A673 (cell line): Measurements from ENCODE around the gene HYCC2. TPM values are rescaled to one million over a fixed set of nuclear protein-coding genes. Genes with fewer than 3 reads are reported as not detected.

ENCODE experiments used
- BruUV-seq: library from RNA; stranded (reverse); fragments of 400-500 nt; replicated peaks from 2 replicates; lab custom pipeline; 2021; lab: Mats Ljungman, UMichigan
- CTCF ChIA-PET: fragments of 300-600 bp; sonication (Branson Sonifier 250); formaldehyde crosslinking; loops from one replicate; lab custom pipeline; 2022; ENCODE audit warnings: antibody characterized with exemption; lab: Charles Lee
- POLR2A ChIA-PET: fragments of 300-600 bp; sonication (Branson Sonifier 250); formaldehyde crosslinking; loops from one replicate; lab custom pipeline; 2022; ENCODE audit warnings: antibody characterized with exemption; ENCODE audit not compliant: low non-redundant PET; lab: Charles Lee
- DNase-seq: peaks from one replicate; pipeline ENCODE4 v3.0.0-alpha.2; 2015; ENCODE audit warnings: low spot score
- H3K27ac ChIP-seq: fragments of 200-600 bp; sonication (generic); 2 replicates; pipeline ENCODE4 v1.5.1; 2016; ENCODE audit warnings: mixed run types, low read depth, mild to moderate bottlenecking, mixed read lengths, antibody characterized with exemption, low read length; ENCODE audit not compliant: poor library complexity, severe bottlenecking
- H3K27me3 ChIP-seq: fragments of 200-600 bp; sonication (generic); replicated peaks from 2 replicates; pipeline ENCODE4 v1.6.1; 2017; ENCODE audit warnings: mixed run types, low read depth, mild to moderate bottlenecking, mixed read lengths, antibody characterized with exemption, low read length; ENCODE audit not compliant: insufficient read depth, poor library complexity
- H3K36me3 ChIP-seq: fragments of 200-600 bp; sonication (generic); 2 replicates; pipeline ENCODE4 v1.6.1; 2016; ENCODE audit warnings: mixed run types, mild to moderate bottlenecking, mixed read lengths, antibody characterized with exemption, low read length; ENCODE audit not compliant: insufficient read depth, poor library complexity, severe bottlenecking
- H3K4me1 ChIP-seq: fragments of 200-600 bp; sonication (generic); 2 replicates; pipeline ENCODE4 v1.6.1; 2017; ENCODE audit warnings: mixed run types, mild to moderate bottlenecking, mixed read lengths, antibody characterized with exemption, low read length; ENCODE audit not compliant: insufficient read depth, poor library complexity, severe bottlenecking
- H3K4me3 ChIP-seq: fragments of 200-600 bp; sonication (generic); 2 replicates; pipeline ENCODE4 v1.5.1; 2016; ENCODE audit warnings: low read depth, mixed run types, mild to moderate bottlenecking, mixed read lengths, low read length; ENCODE audit not compliant: poor library complexity, severe bottlenecking
- H3K9me3 ChIP-seq: fragments of 200-600 bp; sonication (generic); 2 replicates; pipeline ENCODE4 v1.6.1; 2016; ENCODE audit warnings: mixed run types, low read depth, mild to moderate bottlenecking, mixed read lengths, antibody characterized with exemption, low read length; ENCODE audit not compliant: poor library complexity, severe bottlenecking
- EZH2 ChIP-seq: fragments of 200-600 bp; sonication (generic); IDR thresholded peaks from 2 replicates; pipeline ENCODE4 v1.6.1; 2017; ENCODE audit warnings: borderline replicate concordance, low read depth, mild to moderate bottlenecking, mixed read lengths, antibody characterized with exemption, low read length; ENCODE audit not compliant: poor library complexity, severe bottlenecking
- intact Hi-C: fragments of 100-400 bp; cut with micrococcal nuclease; formaldehyde crosslinking; loops from one replicate; pipeline ENCODE4 v1.10.0; 2022; ENCODE audit not compliant: unreplicated experiment
- total RNA-seq: library from RNA; stranded (reverse); gene quantifications from 2 replicates; pipeline ENCODE4 v1.2.3, GENCODE V29; 2021
- TF ChIP-seq, protein P1 (sequence below): fragments of 300-800, 200-600 bp; sonication (generic); conservative IDR thresholded peaks from 2 replicates; pipeline ENCODE4 v1.5.1; 2017; ENCODE audit warnings: low read depth, mild to moderate bottlenecking, antibody characterized with exemption, low read length, moderate library complexity, mixed read lengths

Gene HYCC2
- total RNA-seq, 1 experiment from 2014 or later, result 18.4 TPM

DNA sequence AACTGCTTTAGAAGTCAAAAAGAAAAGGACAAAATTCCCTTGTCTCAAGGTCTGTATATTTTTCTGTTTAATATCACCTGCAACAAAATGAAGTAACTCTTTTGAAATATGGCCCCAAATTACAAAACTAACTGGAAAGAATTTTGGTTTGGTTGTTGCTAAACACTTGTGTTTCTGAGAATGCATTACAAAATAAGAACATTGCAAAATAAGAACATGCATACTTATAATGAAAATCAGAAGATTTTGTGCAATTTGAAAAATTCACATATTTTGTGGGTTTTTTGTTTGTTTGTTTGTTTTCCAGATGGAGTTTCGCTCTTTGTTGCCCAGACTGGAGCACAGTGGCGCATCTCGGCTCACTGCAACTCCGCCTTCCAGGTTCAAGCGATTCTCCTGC, 22.1 kb upstream of the HYCC2 start:
- no peaks in the 10 kb centered on the region for H3K9me3 ChIP-seq
- no peak overlapping the region for H3K4me3 ChIP-seq
- no peak for TF ChIP-seq EZH2
- no peaks in the 10 kb centered on the region for H3K4me1 ChIP-seq
- ChIA-PET CTCF (no interaction called here), POLR2A (no interaction called here)
- intact Hi-C loops, result no loop called here
- H3K27me3 ChIP-seq, result no peaks in the 10 kb centered on the region
- H3K27ac ChIP-seq, result no peak overlapping the region
- DNase-seq, result no peak
- no peaks in the 10 kb centered on the region for H3K36me3 ChIP-seq
- no TSS peak for BruUV-seq

DNA sequence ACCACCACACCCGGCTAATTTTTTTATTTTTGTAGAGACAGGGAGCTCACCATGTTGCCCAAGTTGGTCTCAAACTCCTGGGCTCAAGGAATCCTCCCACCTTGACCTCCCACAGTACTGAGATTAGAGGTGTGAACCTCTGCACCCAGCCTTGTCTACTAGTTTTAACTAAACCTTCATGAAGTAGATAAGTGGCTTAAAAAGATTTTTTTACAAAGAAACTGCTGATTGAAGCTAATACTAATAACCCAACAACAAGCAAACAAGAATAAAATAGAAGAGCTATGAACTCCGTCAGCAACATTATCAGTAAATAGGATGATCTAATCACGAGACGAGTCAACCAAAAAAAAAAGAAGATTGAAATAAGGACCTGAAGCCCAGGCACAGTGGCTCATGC, 19.1 kb upstream of the HYCC2 start:
- H3K9me3 ChIP-seq, result no peaks in the 10 kb centered on the region
- no peak overlapping the region for H3K4me3 ChIP-seq
- no peak overlapping the region for H3K27ac ChIP-seq
- H3K36me3 ChIP-seq, result peaks cover 13% of the 10 kb centered on the region
- intact Hi-C loops, result no loop called here
- POLR2A ChIA-PET, result no interaction called here
- no peaks in the 10 kb centered on the region for H3K4me1 ChIP-seq
- TF ChIP-seq, protein P1, sequence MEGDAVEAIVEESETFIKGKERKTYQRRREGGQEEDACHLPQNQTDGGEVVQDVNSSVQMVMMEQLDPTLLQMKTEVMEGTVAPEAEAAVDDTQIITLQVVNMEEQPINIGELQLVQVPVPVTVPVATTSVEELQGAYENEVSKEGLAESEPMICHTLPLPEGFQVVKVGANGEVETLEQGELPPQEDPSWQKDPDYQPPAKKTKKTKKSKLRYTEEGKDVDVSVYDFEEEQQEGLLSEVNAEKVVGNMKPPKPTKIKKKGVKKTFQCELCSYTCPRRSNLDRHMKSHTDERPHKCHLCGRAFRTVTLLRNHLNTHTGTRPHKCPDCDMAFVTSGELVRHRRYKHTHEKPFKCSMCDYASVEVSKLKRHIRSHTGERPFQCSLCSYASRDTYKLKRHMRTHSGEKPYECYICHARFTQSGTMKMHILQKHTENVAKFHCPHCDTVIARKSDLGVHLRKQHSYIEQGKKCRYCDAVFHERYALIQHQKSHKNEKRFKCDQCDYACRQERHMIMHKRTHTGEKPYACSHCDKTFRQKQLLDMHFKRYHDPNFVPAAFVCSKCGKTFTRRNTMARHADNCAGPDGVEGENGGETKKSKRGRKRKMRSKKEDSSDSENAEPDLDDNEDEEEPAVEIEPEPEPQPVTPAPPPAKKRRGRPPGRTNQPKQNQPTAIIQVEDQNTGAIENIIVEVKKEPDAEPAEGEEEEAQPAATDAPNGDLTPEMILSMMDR, result no peak
- no peak for TF ChIP-seq EZH2
- H3K27me3 ChIP-seq, result no peaks in the 10 kb centered on the region
- CTCF ChIA-PET, result no interaction called here
- no peak for DNase-seq
- BruUV-seq, result no TSS peak

DNA sequence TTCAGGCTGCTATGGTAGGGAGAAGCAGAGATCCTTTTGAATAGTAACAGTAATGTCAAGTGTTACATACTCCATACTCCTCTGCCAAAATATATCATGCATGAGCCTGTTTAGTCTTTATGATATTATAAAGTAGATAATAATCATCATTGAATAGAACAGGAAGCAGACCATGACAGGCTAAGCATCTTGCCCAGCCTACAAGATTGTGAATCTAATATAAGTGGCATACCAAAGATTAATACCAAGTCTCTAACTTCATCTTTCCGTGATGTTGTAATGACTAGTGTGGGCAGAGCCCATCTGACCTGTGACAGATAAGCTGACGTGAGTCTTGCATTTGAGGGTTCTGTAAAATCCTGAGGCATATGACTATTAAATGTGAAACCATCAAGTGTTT, 13.4 kb upstream of the HYCC2 start:
- H3K4me3 ChIP-seq, result no peak overlapping the region
- H3K9me3 ChIP-seq, result no peaks in the 10 kb centered on the region
- TF ChIP-seq, protein P1, result no peak
- TF ChIP-seq EZH2, result no peak
- DNase-seq, result no peak
- BruUV-seq, result no TSS peak
- H3K27me3 ChIP-seq, result no peaks in the 10 kb centered on the region
- no peak overlapping the region for H3K27ac ChIP-seq
- H3K4me1 ChIP-seq, result no peaks in the 10 kb centered on the region
- intact Hi-C loops, result no loop called here
- peaks cover 26% of the 10 kb centered on the region for H3K36me3 ChIP-seq
- POLR2A ChIA-PET, result no interaction called here
- CTCF ChIA-PET, result interaction anchor here (0.7 kb wide), 1 partner anchor 74 kb away, joined by 3 read pairs; no protein-coding TSS in a partner anchor

DNA sequence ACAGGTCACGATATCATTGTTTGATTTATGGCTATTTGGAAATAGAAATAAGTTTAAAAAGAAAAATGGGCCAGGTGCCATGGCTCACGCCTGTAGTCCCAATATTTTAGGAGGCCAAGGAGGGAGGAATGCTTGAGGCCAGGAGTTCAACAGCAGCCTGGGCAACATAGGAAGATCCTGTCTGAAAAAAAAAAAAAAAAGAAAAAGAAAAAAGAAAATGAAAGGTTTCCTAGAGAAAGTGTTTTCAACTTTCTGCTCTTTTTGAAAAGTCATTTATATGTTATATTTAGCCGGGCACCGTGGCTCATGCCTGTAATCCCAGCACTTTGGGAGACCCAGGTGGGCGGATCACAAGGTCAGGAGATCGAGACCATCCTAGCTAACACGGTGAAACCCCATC, 3.5 kb upstream of the HYCC2 start:
- H3K4me3 ChIP-seq, result no peak overlapping the region
- H3K36me3 ChIP-seq, result peaks cover 1% of the 10 kb centered on the region
- no peaks in the 10 kb centered on the region for H3K27me3 ChIP-seq
- no peak overlapping the region for H3K27ac ChIP-seq
- H3K4me1 ChIP-seq, result peaks cover 10% of the 10 kb centered on the region
- BruUV-seq, result no TSS peak
- ChIA-PET CTCF (no interaction called here), POLR2A (no interaction called here)
- H3K9me3 ChIP-seq, result no peaks in the 10 kb centered on the region
- TF ChIP-seq, protein P1, result no peak
- TF ChIP-seq EZH2, result no peak
- no peak for DNase-seq
- intact Hi-C loops, result loop anchor here (5.0 kb wide), 1 partner anchor 42 kb away; the partner anchor contains the start of gene CFLAR
